Activated T-cell treated with anti-CD3 and anti-CD28 coated beads, Interleukin-2, amount 50 U/mL, for 24 hours (primary cell): ENCODE results near the gene CRBN.

Experiments used
- DNase-seq: peaks from one replicate; pipeline ENCODE4 v3.0.0-alpha.2; 2020
- H3K27ac Mint-ChIP-seq: 2 replicates; pipeline ENCODE4 v1.8.0; 2020; ENCODE audit warnings: mild to moderate bottlenecking, mixed read lengths
- H3K27me3 Mint-ChIP-seq: 2 replicates; pipeline ENCODE4 v1.8.0; 2020; ENCODE audit warnings: mixed read lengths
- H3K36me3 Mint-ChIP-seq: 2 replicates; pipeline ENCODE4 v1.8.0; 2020; ENCODE audit warnings: low read depth, mixed read lengths
- H3K4me1 Mint-ChIP-seq: 2 replicates; pipeline ENCODE4 v1.8.0; 2020; ENCODE audit warnings: low read depth, mixed read lengths
- H3K4me3 Mint-ChIP-seq: 2 replicates; pipeline ENCODE4 v1.8.0; 2020; ENCODE audit warnings: mild to moderate bottlenecking, moderate library complexity, mixed read lengths
- H3K9me3 Mint-ChIP-seq: 2 replicates; pipeline ENCODE4 v1.8.0; 2020; ENCODE audit warnings: mixed read lengths

CRBN gene

DNA sequence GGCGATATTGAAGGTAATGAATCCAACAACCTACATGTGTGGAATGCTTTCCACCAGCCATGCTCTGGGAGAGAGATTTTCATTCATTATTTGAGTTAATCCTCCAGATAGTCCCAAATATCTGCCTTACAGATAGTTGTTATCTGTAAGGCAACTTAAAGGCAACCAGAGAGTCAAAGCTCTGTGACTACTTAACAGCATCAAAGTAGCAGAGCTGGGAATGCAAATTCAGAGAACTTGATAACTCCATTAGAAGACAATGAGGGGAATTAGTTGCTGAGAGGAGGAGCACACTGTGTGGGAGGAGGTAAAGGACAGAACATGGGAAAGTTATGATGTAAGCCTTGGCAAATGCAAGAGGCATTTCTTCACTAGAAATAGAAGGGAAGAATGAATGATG is 10.5 kb upstream of the CRBN start:
- H3K4me1 Mint-ChIP-seq = peaks cover 41% of the 10 kb centered on the region
- no peak overlapping the region for H3K27ac Mint-ChIP-seq
- no peak overlapping the region for H3K4me3 Mint-ChIP-seq
- no peaks in the 10 kb centered on the region for H3K27me3 Mint-ChIP-seq
- DNase-seq = no peak
- no peaks in the 10 kb centered on the region for H3K36me3 Mint-ChIP-seq
- peaks cover 2% of the 10 kb centered on the region for H3K9me3 Mint-ChIP-seq

GRCh38 chr3:3189102-3189727 is 9.7 kb upstream of the CRBN start:
- Mint-ChIP-seq H3K36me3 (no peaks in the 10 kb centered on the region), H3K4me3 (no peak overlapping the region), H3K4me1 (peaks cover 41% of the 10 kb centered on the region), H3K9me3 (peaks cover 2% of the 10 kb centered on the region), H3K27me3 (no peaks in the 10 kb centered on the region), H3K27ac (peak overlapping the region; percentile 8)
- DNase-seq = no peak

GRCh38 chr3:3184876-3185275 is 5.4 kb upstream of the CRBN start:
- Mint-ChIP-seq H3K36me3 (no peaks in the 10 kb centered on the region), H3K27ac (no peak overlapping the region), H3K9me3 (peaks cover 2% of the 10 kb centered on the region), H3K27me3 (no peaks in the 10 kb centered on the region), H3K4me3 (no peak overlapping the region), H3K4me1 (peaks cover 19% of the 10 kb centered on the region)
- DNase-seq = no peak

- H3K27ac Mint-ChIP-seq = no peak overlapping the region
These were observed 965 bp upstream of the CRBN start for GRCh38 chr3:3180456-3180855.

GRCh38 chr3:3178498-3179328 is 778 bp downstream of the CRBN start:
- peak overlapping the region; percentile 95 for H3K27ac Mint-ChIP-seq
- H3K9me3 Mint-ChIP-seq = no peaks in the 10 kb centered on the region
- no peak for DNase-seq
- H3K36me3 Mint-ChIP-seq = peaks cover 42% of the 10 kb centered on the region
- no peaks in the 10 kb centered on the region for H3K27me3 Mint-ChIP-seq
- peaks cover 55% of the 10 kb centered on the region for H3K4me1 Mint-ChIP-seq
- H3K4me3 Mint-ChIP-seq = peak overlapping the region; percentile 90

More at GRCh38 chr3:3180456-3180855, 965 bp upstream of the CRBN start:
- Mint-ChIP-seq H3K4me1 (peaks cover 43% of the 10 kb centered on the region), H3K36me3 (peaks cover 27% of the 10 kb centered on the region), H3K27me3 (no peaks in the 10 kb centered on the region), H3K4me3 (no peak overlapping the region), H3K9me3 (no peaks in the 10 kb centered on the region)
- no peak for DNase-seq

- DNase-seq = no peak
- Mint-ChIP-seq H3K9me3 (no peaks in the 10 kb centered on the region), H3K27ac (peak overlapping the region; percentile 95), H3K4me1 (peaks cover 62% of the 10 kb centered on the region), H3K27me3 (no peaks in the 10 kb centered on the region), H3K36me3 (peaks cover 49% of the 10 kb centered on the region), H3K4me3 (peak overlapping the region; percentile 90)
These were observed 1.5 kb downstream of the CRBN start for GRCh38 chr3:3177861-3178497.

GRCh38 chr3:3172627-3173026 is 6.9 kb downstream of the CRBN start:
- no peak for DNase-seq
- Mint-ChIP-seq H3K27ac (peak overlapping the region; percentile 95), H3K27me3 (no peaks in the 10 kb centered on the region), H3K4me1 (peaks cover 74% of the 10 kb centered on the region), H3K36me3 (peaks cover 85% of the 10 kb centered on the region), H3K4me3 (peak overlapping the region; percentile 74), H3K9me3 (no peaks in the 10 kb centered on the region)

DNA sequence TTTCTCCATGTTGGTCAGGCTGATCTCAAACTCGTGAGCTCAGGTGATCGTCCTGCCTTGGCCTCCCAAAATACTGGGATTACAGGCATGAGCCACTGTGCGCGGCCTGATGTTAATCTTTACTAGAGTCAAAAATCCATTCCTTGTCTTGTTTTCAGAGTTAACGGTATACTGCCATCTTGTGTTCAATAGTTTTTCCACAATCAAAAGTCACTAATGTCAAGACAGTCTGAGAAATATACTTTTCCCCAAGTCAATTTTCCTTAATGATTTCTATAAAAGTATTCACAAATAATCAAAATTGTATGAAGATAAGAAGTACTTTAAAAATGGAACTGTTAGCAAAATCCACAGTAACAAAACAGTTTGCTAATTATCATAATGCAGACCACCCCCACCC is 8.5 kb downstream of the CRBN start:
- Mint-ChIP-seq H3K36me3 (peaks cover 88% of the 10 kb centered on the region), H3K27ac (peak overlapping the region; percentile 95), H3K27me3 (no peaks in the 10 kb centered on the region), H3K4me3 (no peak overlapping the region), H3K9me3 (no peaks in the 10 kb centered on the region), H3K4me1 (peaks cover 73% of the 10 kb centered on the region)
- no peak for DNase-seq

GRCh38 chr3:3165650-3166049 is 13.8 kb downstream of the CRBN start:
- Mint-ChIP-seq H3K4me1 (peaks cover 73% of the 10 kb centered on the region), H3K4me3 (no peak overlapping the region), H3K27ac (peak overlapping the region; percentile 83), H3K27me3 (no peaks in the 10 kb centered on the region), H3K36me3 (peaks cover 89% of the 10 kb centered on the region), H3K9me3 (no peaks in the 10 kb centered on the region)
- no peak for DNase-seq

DNA sequence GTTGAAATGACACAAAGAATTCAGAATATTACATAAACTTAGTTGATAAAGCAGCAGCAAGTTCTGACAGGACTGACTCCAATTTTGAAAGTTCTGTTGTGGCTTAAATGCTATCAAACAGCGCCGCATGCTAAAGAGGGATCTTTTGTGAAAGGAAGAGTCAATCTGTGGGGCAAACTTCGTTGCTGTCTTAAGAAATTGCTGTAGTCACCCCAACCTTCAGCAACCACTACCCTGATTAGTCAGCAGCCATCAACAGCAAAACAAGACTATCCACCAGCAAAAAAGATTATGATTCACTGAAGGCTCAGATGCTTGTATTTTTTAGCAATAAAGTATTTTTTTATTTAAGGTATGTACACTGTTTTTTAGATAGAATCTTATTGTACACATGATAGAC is 14.2 kb downstream of the CRBN start:
- H3K27me3 Mint-ChIP-seq = no peaks in the 10 kb centered on the region
- no peak overlapping the region for H3K4me3 Mint-ChIP-seq
- peak overlapping the region; percentile 83 for H3K27ac Mint-ChIP-seq
- peaks cover 89% of the 10 kb centered on the region for H3K36me3 Mint-ChIP-seq
- no peak for DNase-seq
- H3K9me3 Mint-ChIP-seq = no peaks in the 10 kb centered on the region
- H3K4me1 Mint-ChIP-seq = peaks cover 72% of the 10 kb centered on the region

DNA sequence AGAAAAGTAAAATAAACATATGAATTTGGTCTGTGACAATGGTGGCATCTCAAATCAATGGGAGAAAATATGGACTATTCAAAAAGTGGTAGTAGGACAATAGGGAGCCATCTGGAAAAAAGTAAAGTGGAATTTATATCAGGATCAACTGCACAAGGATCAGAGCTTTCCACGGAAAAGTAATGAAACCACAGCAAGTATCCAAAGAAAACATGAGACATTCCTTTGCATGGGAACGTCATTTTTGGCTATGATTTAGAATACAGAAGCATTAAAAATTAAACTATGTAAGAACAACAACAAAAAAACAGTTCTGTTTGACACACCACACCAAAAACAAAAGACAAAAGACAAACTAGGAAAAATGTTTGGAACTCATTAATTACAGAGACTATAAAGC is 18.7 kb downstream of the CRBN start:
- Mint-ChIP-seq H3K36me3 (peaks cover 97% of the 10 kb centered on the region), H3K4me3 (no peak overlapping the region), H3K27me3 (no peaks in the 10 kb centered on the region), H3K27ac (peak overlapping the region; percentile 77), H3K9me3 (peaks cover 5% of the 10 kb centered on the region), H3K4me1 (peaks cover 77% of the 10 kb centered on the region)
- no peak for DNase-seq

GRCh38 chr3:3157484-3157883 is 22.0 kb downstream of the CRBN start:
- Mint-ChIP-seq H3K27ac (peak overlapping the region; percentile 80), H3K4me3 (no peak overlapping the region), H3K27me3 (no peaks in the 10 kb centered on the region), H3K36me3 (peaks cover 97% of the 10 kb centered on the region), H3K4me1 (peaks cover 59% of the 10 kb centered on the region), H3K9me3 (peaks cover 5% of the 10 kb centered on the region)
- DNase-seq = no peak

DNA sequence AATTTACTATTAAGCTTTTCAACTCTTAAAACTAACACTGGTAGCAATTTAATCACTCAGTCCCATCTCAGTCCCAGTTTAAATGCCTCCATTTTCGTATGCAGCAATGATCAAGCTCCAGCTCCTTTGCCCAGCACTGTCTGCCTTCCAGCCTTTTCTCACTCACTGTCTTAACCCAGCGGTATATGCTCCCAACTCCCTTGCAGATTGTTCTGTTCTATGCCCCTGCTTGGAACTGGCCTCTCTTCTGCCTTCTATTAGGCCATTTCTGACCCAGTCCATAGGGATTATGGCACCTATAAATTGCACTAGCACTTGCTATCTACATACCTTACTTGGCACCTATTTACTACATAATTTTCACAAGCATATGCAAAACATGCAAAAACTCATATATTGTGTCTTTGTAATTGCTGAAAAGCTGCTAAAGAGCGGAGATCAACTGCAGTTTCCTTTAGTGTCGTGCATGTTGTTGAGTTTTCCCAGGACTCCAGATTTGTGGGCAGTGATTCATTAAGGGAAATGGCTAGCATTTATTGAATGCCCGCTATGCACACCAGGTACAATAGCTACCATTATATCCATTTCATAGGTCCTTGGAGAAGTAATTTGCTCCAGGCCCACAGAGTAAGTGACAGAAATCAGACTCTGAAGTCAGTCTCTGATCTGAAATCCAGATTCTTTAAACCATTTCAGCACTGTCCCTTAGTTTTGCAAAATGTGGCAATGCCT is 24.4 kb downstream of the CRBN start:
- Mint-ChIP-seq H3K27ac (peak overlapping the region; percentile 74), H3K36me3 (peaks cover 100% of the 10 kb centered on the region), H3K4me1 (peaks cover 53% of the 10 kb centered on the region), H3K9me3 (peaks cover 5% of the 10 kb centered on the region), H3K4me3 (no peak overlapping the region), H3K27me3 (no peaks in the 10 kb centered on the region)
- no peak for DNase-seq

GRCh38 chr3:3151513-3151912 is 28.0 kb downstream of the CRBN start:
- Mint-ChIP-seq H3K9me3 (no peaks in the 10 kb centered on the region), H3K36me3 (peaks cover 95% of the 10 kb centered on the region), H3K4me1 (peaks cover 50% of the 10 kb centered on the region), H3K27ac (peak overlapping the region; percentile 65), H3K27me3 (no peaks in the 10 kb centered on the region), H3K4me3 (no peak overlapping the region)
- DNase-seq = no peak
